GM12872 (cell line): Measurements from ENCODE around the gene PFDN5.

Experiments used
- TF ChIP-seq, protein P1 (sequence below): IDR thresholded peaks from 3 replicates; pipeline ENCODE4 v1.5.1; 2011; ENCODE audit warnings: low read depth, mild to moderate bottlenecking, low read length, moderate library complexity; ENCODE audit not compliant: insufficient read depth

PFDN5 gene

GRCh38 chr12:53258541-53259539, 36.5 kb upstream of the PFDN5 start:
- TF ChIP-seq, protein P1, sequence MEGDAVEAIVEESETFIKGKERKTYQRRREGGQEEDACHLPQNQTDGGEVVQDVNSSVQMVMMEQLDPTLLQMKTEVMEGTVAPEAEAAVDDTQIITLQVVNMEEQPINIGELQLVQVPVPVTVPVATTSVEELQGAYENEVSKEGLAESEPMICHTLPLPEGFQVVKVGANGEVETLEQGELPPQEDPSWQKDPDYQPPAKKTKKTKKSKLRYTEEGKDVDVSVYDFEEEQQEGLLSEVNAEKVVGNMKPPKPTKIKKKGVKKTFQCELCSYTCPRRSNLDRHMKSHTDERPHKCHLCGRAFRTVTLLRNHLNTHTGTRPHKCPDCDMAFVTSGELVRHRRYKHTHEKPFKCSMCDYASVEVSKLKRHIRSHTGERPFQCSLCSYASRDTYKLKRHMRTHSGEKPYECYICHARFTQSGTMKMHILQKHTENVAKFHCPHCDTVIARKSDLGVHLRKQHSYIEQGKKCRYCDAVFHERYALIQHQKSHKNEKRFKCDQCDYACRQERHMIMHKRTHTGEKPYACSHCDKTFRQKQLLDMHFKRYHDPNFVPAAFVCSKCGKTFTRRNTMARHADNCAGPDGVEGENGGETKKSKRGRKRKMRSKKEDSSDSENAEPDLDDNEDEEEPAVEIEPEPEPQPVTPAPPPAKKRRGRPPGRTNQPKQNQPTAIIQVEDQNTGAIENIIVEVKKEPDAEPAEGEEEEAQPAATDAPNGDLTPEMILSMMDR, result no peak

- TF ChIP-seq, protein P1, result no peak
These were observed 35.5 kb upstream of the PFDN5 start for GRCh38 chr12:53259891-53260290.

GRCh38 chr12:53265783-53266182, 29.6 kb upstream of the PFDN5 start:
- TF ChIP-seq, protein P1, result no peak

- TF ChIP-seq, protein P1, result no peak
These were observed 27.9 kb upstream of the PFDN5 start for GRCh38 chr12:53267306-53267998.

- TF ChIP-seq, protein P1, result peak; percentile 63
These were observed 27.2 kb upstream of the PFDN5 start, which contains the start of gene ESPL1 for GRCh38 chr12:53267999-53268629. TSS of gene ESPL1 (plus strand) at chr12:53268299. CDS start at chr12:53268767, 468 bp downstream.

GRCh38 chr12:53268630-53269562, 26.4 kb upstream of the PFDN5 start:
- TF ChIP-seq, protein P1, result no peak
